Mucosa of rectum (tissue), 2 donors: ENCODE data around the gene GRIN2C.

ENCODE experiments used
- H3K27ac ChIP-seq, 2 donors: one replicate each; pipeline ENCODE4 v1.7.0; 2013; ENCODE audit warnings: inconsistent platforms in 2 of 2, low read depth in 2 of 2, low read length in 2 of 2
- H3K27me3 ChIP-seq, 2 donors: one replicate each; pipeline ENCODE4 v1.7.0; 2013; ENCODE audit warnings: low read length in 2 of 2; ENCODE audit not compliant: control insufficient read depth in 2 of 2, insufficient read depth in 2 of 2
- H3K36me3 ChIP-seq, 2 donors: one replicate each; pipeline ENCODE4 v1.7.0; 2013; ENCODE audit warnings: low read length in 2 of 2; ENCODE audit not compliant: control insufficient read depth in 2 of 2, insufficient read depth in 2 of 2
- H3K4me1 ChIP-seq, 2 donors: one replicate each; pipeline ENCODE4 v1.7.0; 2013; ENCODE audit warnings: low read length in 2 of 2, mild to moderate bottlenecking in 1 of 2; ENCODE audit not compliant: control insufficient read depth in 2 of 2, insufficient read depth in 2 of 2
- H3K4me3 ChIP-seq, 2 donors: one replicate each; pipeline ENCODE4 v1.7.0; 2013; ENCODE audit warnings: low read length in 2 of 2
- H3K9ac ChIP-seq, 2 donors: one replicate each; pipeline ENCODE4 v1.7.0; 2013; ENCODE audit warnings: low read length in 2 of 2, low read depth in 1 of 2, mild to moderate bottlenecking in 1 of 2
- H3K9me3 ChIP-seq, 2 donors: one replicate each; pipeline ENCODE4 v1.7.0; 2013; ENCODE audit warnings: low read length in 2 of 2; ENCODE audit not compliant: control insufficient read depth in 2 of 2
- donor health status: healthy.
- donor health status: Normal muscosa, but diverticular disease.

GRIN2C gene

GRCh38 chr17:74803388-74803930 is 56.2 kb downstream of the GRIN2C start:
- H3K9ac ChIP-seq: no peak overlapping the region
- H3K36me3 ChIP-seq: peaks cover 10 to 28% of the 10 kb centered on the region in 2 donors

GRCh38 chr17:74801896-74802295 is 57.8 kb downstream of the GRIN2C start:
- H3K9me3 ChIP-seq: no peaks in the 10 kb centered on the region
- peaks cover 10 to 36% of the 10 kb centered on the region in 2 donors for H3K36me3 ChIP-seq
- H3K4me1 ChIP-seq: no peaks in the 10 kb centered on the region

More at GRCh38 chr17:74803388-74803930, 56.2 kb downstream of the GRIN2C start:
- Histone ChIP-seq H3K4me3 (no peak overlapping the region), H3K27ac (no peak overlapping the region), H3K9me3 (no peaks in the 10 kb centered on the region), H3K27me3 (no peaks in the 10 kb centered on the region), H3K4me1 (no peaks in the 10 kb centered on the region)

GRCh38 chr17:74800531-74800930 is 59.2 kb downstream of the GRIN2C start:
- Histone ChIP-seq H3K36me3 (peaks cover 14 to 45% of the 10 kb centered on the region in 2 donors), H3K9ac (no peak overlapping the region), H3K27ac (no peak overlapping the region)

More at GRCh38 chr17:74801896-74802295, 57.8 kb downstream of the GRIN2C start:
- Histone ChIP-seq H3K9ac (no peak overlapping the region), H3K27ac (no peak overlapping the region), H3K4me3 (no peak overlapping the region), H3K27me3 (no peaks in the 10 kb centered on the region)

GRCh38 chr17:74799097-74799496 is 60.6 kb downstream of the GRIN2C start:
- Histone ChIP-seq H3K27ac (no peak overlapping the region), H3K36me3 (peaks cover 16 to 54% of the 10 kb centered on the region in 2 donors), H3K9me3 (no peaks in the 10 kb centered on the region)

More at GRCh38 chr17:74800531-74800930, 59.2 kb downstream of the GRIN2C start:
- H3K27me3 ChIP-seq: no peaks in the 10 kb centered on the region
- no peak overlapping the region for H3K4me3 ChIP-seq
- H3K9me3 ChIP-seq: no peaks in the 10 kb centered on the region
- no peaks in the 10 kb centered on the region for H3K4me1 ChIP-seq

GRCh38 chr17:74798239-74798707 is 61.4 kb downstream of the GRIN2C start:
- Histone ChIP-seq H3K4me3 (no peak overlapping the region), H3K36me3 (peaks cover 16 to 60% of the 10 kb centered on the region in 2 donors), H3K27me3 (no peaks in the 10 kb centered on the region), H3K9ac (no peak overlapping the region), H3K27ac (no peak overlapping the region), H3K4me1 (no peaks in the 10 kb centered on the region), H3K9me3 (no peaks in the 10 kb centered on the region)

More at GRCh38 chr17:74799097-74799496, 60.6 kb downstream of the GRIN2C start:
- Histone ChIP-seq H3K27me3 (no peaks in the 10 kb centered on the region), H3K4me1 (no peaks in the 10 kb centered on the region), H3K4me3 (no peak overlapping the region), H3K9ac (no peak overlapping the region)

- Histone ChIP-seq H3K27ac (no peak overlapping the region), H3K27me3 (no peaks in the 10 kb centered on the region), H3K9me3 (no peaks in the 10 kb centered on the region), H3K4me1 (no peaks in the 10 kb centered on the region), H3K4me3 (no peak overlapping the region), H3K36me3 (peaks cover 16 to 64% of the 10 kb centered on the region in 2 donors), H3K9ac (no peak overlapping the region)
Measured at GRCh38 chr17:74797824-74798223, 61.9 kb downstream of the GRIN2C start.

- H3K9ac ChIP-seq: no peak overlapping the region
- H3K9me3 ChIP-seq: no peaks in the 10 kb centered on the region
- H3K36me3 ChIP-seq: peaks cover 16 to 65% of the 10 kb centered on the region in 2 donors
- no peak overlapping the region for H3K27ac ChIP-seq
- no peaks in the 10 kb centered on the region for H3K27me3 ChIP-seq
- H3K4me3 ChIP-seq: no peak overlapping the region
- H3K4me1 ChIP-seq: no peaks in the 10 kb centered on the region
Measured at GRCh38 chr17:74796866-74797265, 62.8 kb downstream of the GRIN2C start.

- H3K36me3 ChIP-seq: peaks cover 15 to 62% of the 10 kb centered on the region in 2 donors
- no peaks in the 10 kb centered on the region for H3K27me3 ChIP-seq
- H3K4me1 ChIP-seq: peaks cover 0 to under 1% of the 10 kb centered on the region in 2 donors
- H3K4me3 ChIP-seq: no peak overlapping the region
- no peaks in the 10 kb centered on the region for H3K9me3 ChIP-seq
- no peak overlapping the region for H3K9ac ChIP-seq
- no peak overlapping the region for H3K27ac ChIP-seq
Measured at GRCh38 chr17:74796211-74796610, 63.5 kb downstream of the GRIN2C start.

GRCh38 chr17:74795327-74796020 is 64.2 kb downstream of the GRIN2C start:
- Histone ChIP-seq H3K9me3 (no peaks in the 10 kb centered on the region), H3K36me3 (peaks cover 12 to 56% of the 10 kb centered on the region in 2 donors)

GRCh38 chr17:74792586-74793105 is 67.0 kb downstream of the GRIN2C start:
- Histone ChIP-seq H3K9ac (no peak overlapping the region), H3K4me3 (no peak overlapping the region), H3K9me3 (no peaks in the 10 kb centered on the region), H3K36me3 (peaks cover 9 to 44% of the 10 kb centered on the region in 2 donors), H3K27me3 (no peaks in the 10 kb centered on the region), H3K4me1 (peaks cover 3% of the 10 kb centered on the region in 2 donors), H3K27ac (no peak overlapping the region)

More at GRCh38 chr17:74795327-74796020, 64.2 kb downstream of the GRIN2C start:
- H3K9ac ChIP-seq: no peak overlapping the region
- H3K4me3 ChIP-seq: no peak overlapping the region
- no peaks in the 10 kb centered on the region for H3K27me3 ChIP-seq
- H3K4me1 ChIP-seq: peaks cover under 1 to 3% of the 10 kb centered on the region in 2 donors
- no peak overlapping the region for H3K27ac ChIP-seq
